Measurements from ENCODE around the gene UST. TPM values are rescaled to one million over a fixed set of nuclear protein-coding genes. Genes with fewer than 3 reads are reported as not detected.

UST gene
- total RNA-seq, 4 donors from 2014 or later: 2.3 to 8.4 (median 2.8) TPM

- no peaks in the 10 kb centered on the region for H3K9me3 ChIP-seq
- intact Hi-C loops (cut with DNase I; ENCODE audit: low total_unique reads): no loop called here
- H3K27me3 ChIP-seq: no peaks in the 10 kb centered on the region
- TF ChIP-seq POLR2A (IDR thresholded peaks at IDR 0.05): no peak
- no peak for TF ChIP-seq CTCF (IDR thresholded peaks at IDR 0.05 in 4 of 5, conservative IDR thresholded peaks at IDR 0.05 in 1 of 5)
- ATAC-seq (no peak), DNase-seq (no peak)
- in situ Hi-C loops (cut with MboI; ENCODE audit: low sequenced_read_pairs in 4 of 4): no loop called here
- no peak overlapping the region for H3K4me3 ChIP-seq
- H3K4me1 ChIP-seq: no peaks in the 10 kb centered on the region
- H3K27ac ChIP-seq: no peak overlapping the region
- H3K36me3 ChIP-seq: no peaks in the 10 kb centered on the region
These were observed 313.6 kb downstream of the UST start for GRCh38 chr6:149060300-149060984.

- Histone ChIP-seq H3K4me3 (no peak overlapping the region), H3K27ac (no peak overlapping the region), H3K9me3 (no peaks in the 10 kb centered on the region), H3K27me3 (no peaks in the 10 kb centered on the region), H3K36me3 (no peaks in the 10 kb centered on the region), H3K4me1 (no peaks in the 10 kb centered on the region)
- in situ Hi-C loops (cut with MboI; ENCODE audit: low sequenced_read_pairs in 4 of 4): no loop called here
- no peak for TF ChIP-seq POLR2A (IDR thresholded peaks at IDR 0.05)
- no peak for TF ChIP-seq CTCF (IDR thresholded peaks at IDR 0.05 in 4 of 5, conservative IDR thresholded peaks at IDR 0.05 in 1 of 5)
- DNase-seq: no peak
- intact Hi-C loops (cut with DNase I; ENCODE audit: low total_unique reads): no loop called here
- no peak for ATAC-seq
These were observed 314.3 kb downstream of the UST start for GRCh38 chr6:149060985-149061760.

- Histone ChIP-seq H3K4me3 (no peak overlapping the region), H3K27me3 (no peaks in the 10 kb centered on the region), H3K36me3 (no peaks in the 10 kb centered on the region), H3K9me3 (no peaks in the 10 kb centered on the region), H3K4me1 (no peaks in the 10 kb centered on the region), H3K27ac (no peak overlapping the region)
- DNase-seq (no peak), ATAC-seq (no peak)
- no peak for TF ChIP-seq CTCF (IDR thresholded peaks at IDR 0.05 in 4 of 5, conservative IDR thresholded peaks at IDR 0.05 in 1 of 5)
- no peak for TF ChIP-seq POLR2A (IDR thresholded peaks at IDR 0.05)
- in situ Hi-C loops (cut with MboI; ENCODE audit: low sequenced_read_pairs in 4 of 4) (no loop called here), intact Hi-C loops (cut with DNase I; ENCODE audit: low total_unique reads) (no loop called here)
These were observed 315.1 kb downstream of the UST start for GRCh38 chr6:149061930-149062329.

GRCh38 chr6:149062653-149063348 is 316.0 kb downstream of the UST start:
- Histone ChIP-seq H3K27me3 (no peaks in the 10 kb centered on the region), H3K4me3 (no peak overlapping the region), H3K27ac (no peak overlapping the region), H3K4me1 (no peaks in the 10 kb centered on the region), H3K36me3 (no peaks in the 10 kb centered on the region), H3K9me3 (no peaks in the 10 kb centered on the region)
- intact Hi-C loops (cut with DNase I; ENCODE audit: low total_unique reads) (no loop called here), in situ Hi-C loops (cut with MboI; ENCODE audit: low sequenced_read_pairs in 4 of 4) (no loop called here)
- no peak for ATAC-seq
- DNase-seq: no peak
- TF ChIP-seq CTCF (IDR thresholded peaks at IDR 0.05 in 4 of 5, conservative IDR thresholded peaks at IDR 0.05 in 1 of 5) (no peak), POLR2A (IDR thresholded peaks at IDR 0.05) (no peak)

All from gastrocnemius medialis (tissue), 4 donors.